Measurements from ENCODE around the gene PM20D2.

The PM20D2 gene

GRCh38 chr6:89146718-89147700, 1.2 kb downstream of the PM20D2 start:
- DNase-seq = peak; percentile 15

- DNase-seq = no peak
Observed at GRCh38 chr6:89148016-89148750, 2.3 kb downstream of the PM20D2 start.

GRCh38 chr6:89154131-89154530, 8.3 kb downstream of the PM20D2 start:
- DNase-seq = no peak

DNA sequence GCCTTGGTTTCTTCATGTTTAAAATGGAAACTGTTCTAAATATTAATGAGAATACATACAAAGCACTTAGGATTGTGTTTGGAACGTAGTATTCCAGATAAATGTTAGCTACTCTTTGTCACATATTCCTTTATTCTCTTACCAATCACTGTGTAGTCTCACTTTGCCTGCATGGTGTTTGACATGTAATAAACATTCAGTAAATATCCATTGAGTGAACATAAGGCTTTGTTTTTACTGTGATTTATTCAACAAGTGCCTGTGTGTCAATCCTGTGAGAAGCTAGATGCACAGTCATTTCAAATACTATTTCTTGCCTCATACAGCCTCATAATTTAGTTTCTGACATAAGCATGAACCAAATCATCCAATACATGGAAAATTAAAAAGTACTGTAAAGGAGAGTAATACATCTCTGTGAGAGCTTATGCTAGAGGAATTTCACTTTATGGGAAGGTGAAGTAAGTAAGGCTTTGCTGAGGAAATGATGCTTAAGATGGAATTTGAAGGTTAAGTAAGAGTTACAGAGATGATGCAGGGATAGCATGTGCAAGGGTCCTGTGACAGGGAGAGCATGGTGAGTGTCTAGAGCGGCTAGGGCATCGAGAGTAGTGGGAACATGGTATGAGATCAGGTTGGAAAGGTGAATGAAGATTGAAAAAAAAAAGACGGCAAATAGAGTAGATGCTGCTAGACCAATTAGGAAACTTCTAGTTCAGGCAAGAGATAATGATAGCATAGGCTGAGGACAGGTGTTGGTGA, 14.7 kb downstream of the PM20D2 start:
- DNase-seq = no peak

GRCh38 chr6:89161326-89162046, 15.6 kb downstream of the PM20D2 start:
- no peak for DNase-seq

DNA sequence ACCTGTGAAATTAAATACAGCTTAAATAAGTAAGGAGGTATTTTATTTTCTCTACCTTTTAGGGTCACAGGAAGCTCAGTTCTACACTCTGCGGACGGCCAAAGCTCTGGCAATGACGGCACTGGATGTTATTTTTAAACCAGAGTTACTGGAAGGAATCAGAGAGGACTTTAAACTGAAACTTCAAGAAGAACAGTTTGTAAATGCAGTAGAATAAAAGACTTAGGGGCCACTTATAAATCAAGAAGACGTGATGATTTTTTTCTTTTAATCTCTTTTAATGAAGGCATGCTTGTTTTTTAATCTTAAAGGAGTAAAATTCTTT, 16.2 kb downstream of the PM20D2 start:
- DNase-seq = no peak

DNA sequence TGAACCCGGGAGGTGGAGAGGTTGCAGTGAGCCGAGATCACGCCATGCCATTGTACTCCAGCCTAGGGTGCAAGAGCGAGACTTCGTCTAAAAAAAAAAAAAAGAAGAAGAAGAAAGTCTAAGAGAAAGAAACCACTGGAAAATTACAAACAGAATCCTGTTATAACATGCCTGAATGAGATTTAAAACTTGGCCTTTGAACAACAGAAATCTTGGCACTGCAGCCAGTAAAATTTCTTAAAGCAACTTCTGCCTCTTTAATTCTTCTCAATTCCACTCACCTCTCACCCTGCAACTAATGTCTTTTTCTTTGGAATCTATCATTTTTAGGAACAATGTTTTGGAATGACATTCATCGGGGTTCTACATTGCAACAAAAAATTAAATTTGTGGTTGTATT, 26.3 kb downstream of the PM20D2 start:
- no peak for DNase-seq

- DNase-seq = no peak
Observed at GRCh38 chr6:89173634-89174033, 27.8 kb downstream of the PM20D2 start.

- DNase-seq = no peak
Observed at GRCh38 chr6:89180112-89180511, 34.3 kb downstream of the PM20D2 start.

GRCh38 chr6:89180971-89181370, 35.1 kb downstream of the PM20D2 start:
- no peak for DNase-seq

GRCh38 chr6:89183294-89183693, 37.4 kb downstream of the PM20D2 start:
- no peak for DNase-seq

DNA sequence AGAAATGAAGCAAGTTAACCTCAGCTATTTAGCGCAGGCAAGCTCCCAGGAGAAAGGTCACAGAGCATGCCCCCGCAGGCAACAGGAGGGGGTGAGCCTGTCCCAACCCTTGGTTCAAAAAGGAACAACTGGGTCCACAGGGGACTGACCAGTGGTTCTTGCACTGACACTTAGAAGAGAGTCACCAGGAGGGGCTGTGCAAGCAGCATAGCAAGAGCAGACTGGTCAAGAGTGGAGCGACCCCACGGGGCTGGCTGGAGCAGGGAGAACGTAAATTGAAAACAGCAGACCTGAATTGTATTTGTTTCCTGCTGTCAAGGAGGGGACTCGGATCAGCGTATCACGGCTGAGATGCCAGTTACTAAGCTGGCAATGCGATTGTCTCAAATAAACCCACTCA, 38.5 kb downstream of the PM20D2 start:
- DNase-seq = no peak

GRCh38 chr6:89186762-89187161, 40.9 kb downstream of the PM20D2 start:
- no peak for DNase-seq

- DNase-seq = no peak
Observed at GRCh38 chr6:89187504-89187903, 41.6 kb downstream of the PM20D2 start.

GRCh38 chr6:89190741-89191140, 44.9 kb downstream of the PM20D2 start:
- no peak for DNase-seq

DNA sequence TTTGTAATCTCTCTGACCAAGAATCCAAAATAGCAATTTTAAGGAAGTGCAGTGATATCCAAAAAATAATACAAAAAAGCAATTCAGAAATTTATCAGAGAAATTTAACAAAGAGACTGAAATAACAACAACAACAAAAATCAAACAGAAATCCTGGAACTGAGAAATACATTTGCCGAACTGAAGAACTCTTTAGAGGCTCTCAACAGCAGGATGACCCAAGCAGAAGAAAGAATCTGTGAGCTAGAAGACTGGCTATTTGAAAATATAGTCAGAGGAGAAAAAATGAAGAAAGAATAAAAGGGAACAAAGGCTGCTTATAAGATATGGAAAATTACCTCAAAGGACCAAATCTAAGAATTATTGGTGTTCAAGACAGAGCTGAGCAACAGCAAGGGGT, 48.7 kb downstream of the PM20D2 start:
- no peak for DNase-seq

DNA sequence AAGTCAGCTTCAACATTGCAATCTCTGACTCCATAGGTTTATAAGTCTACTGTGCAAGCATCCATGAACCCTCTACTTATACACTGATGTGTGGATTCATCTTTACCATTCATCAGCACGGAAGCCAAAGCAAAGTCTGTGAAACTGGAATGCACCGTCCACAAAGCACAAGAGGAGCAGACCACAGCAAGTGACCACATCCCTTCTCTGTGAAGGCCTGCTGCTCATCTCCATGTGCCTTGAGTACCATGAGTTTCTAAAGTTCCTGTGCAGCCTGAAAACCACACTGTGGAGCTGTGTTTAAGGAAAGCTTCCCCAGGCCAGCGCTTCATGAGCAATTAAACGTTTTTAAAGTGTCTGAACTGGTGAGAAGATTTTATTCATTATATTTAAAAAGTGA, 51.3 kb downstream of the PM20D2 start:
- DNase-seq = no peak

DNA sequence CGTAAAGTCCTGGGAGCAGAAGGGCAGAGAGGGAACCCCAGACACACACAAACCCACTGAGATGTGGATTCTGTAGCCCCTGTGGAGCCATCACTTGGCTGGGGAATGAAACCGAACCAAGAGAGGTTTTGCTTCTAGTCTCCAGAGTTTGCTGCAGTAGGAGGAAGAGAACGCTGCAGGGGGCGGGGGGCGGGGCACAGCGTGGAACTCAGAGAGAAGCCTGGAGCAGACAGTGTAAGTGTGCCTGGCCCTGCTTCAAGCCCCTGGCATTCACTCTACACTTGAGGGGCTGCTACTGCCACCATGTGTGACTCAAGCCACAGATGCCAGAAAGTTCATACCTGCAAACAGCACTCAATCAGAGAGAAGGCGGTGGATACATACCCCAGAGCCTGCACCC, 52.4 kb downstream of the PM20D2 start:
- DNase-seq = no peak

GRCh38 chr6:89199579-89199978, 53.7 kb downstream of the PM20D2 start:
- no peak for DNase-seq

DNA sequence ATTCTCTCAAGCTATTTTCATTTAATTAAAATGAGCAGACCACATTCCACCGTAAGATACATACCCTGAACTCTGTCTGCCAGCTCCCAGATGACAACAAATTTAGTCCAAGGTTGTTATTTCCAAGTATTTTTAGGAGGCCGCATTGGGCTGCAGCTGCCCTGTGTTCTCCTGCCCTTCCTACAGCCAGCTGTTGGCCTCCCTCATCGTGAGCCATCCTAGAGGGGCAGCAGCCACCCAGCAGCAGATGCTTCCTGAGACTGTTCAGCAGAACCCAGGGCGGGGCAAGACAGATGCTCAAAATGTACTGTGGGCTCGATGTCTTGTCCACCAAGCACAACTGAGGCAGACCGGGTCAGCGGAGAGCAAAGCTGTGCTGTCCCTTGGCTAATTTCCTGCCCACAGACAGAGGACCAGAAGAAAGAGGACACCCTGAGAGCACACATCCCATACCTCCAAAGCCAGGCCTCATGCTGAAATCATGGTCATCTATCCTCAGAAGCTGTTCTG, 54.9 kb downstream of the PM20D2 start:
- DNase-seq = no peak

DNA sequence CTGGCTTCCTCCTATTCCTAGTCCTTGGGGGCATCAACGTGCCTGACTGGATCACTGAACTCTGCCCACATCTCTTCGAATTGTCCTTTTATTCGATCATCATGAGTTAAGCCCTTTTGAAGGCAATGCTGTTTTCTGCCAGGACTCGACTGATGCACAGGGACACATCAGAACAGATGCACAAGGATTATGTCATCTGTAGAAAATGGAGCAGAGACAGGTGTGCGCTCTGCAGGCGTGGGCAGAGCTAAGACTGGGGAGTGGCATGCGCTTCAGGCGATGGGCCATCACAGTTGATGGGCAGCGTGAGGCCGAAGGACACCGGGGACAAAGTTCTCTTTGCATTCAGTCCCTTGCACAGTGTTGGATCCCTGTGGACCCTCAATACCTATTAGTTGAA, 58.2 kb downstream of the PM20D2 start:
- DNase-seq = no peak

- no peak for DNase-seq
Observed at GRCh38 chr6:89205819-89206218, 60.0 kb downstream of the PM20D2 start.

DNA sequence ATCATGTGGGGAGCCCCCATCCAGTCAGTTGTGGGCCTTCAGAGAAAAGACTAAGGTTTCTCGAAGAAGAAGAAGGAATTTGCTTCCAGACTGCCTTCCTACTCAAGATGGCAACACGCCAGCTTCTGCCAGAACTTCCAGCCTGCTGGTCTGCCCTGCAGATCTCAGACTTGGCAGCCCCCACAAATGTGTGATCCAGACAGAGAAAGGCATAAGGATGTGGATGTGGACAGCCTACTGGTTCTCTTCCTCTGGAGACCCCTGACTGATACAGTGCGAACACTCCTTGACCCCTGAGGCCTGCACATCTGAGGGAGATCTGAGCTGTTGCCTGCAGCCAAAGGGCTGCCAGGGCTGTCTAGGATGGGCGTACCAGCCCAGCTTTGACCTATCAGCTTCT, 62.7 kb downstream of the PM20D2 start:
- DNase-seq = no peak
